ENCODE data around the gene PCSK6. TPM values are rescaled to one million over a fixed set of nuclear protein-coding genes. Genes with fewer than 3 reads are reported as not detected.

The PCSK6 gene
- total RNA-seq, 4 donors from 2014 or later, result 4.0 to 28.6 (median 17.5) TPM

- intact Hi-C loops (cut with DNase I), result no loop called here
- no peak overlapping the region for H3K4me3 ChIP-seq (replicated peaks in 1 of 3)
Observed at GRCh38 chr15:101496198-101496986, 6.9 kb upstream of the PCSK6 start.

GRCh38 chr15:101495334-101496197, 6.1 kb upstream of the PCSK6 start:
- Histone ChIP-seq H3K9me3 (no peaks in the 10 kb centered on the region), H3K4me3 (replicated peaks in 1 of 3) (no peak overlapping the region), H3K36me3 (no peaks in the 10 kb centered on the region), H3K27me3 (no peaks in the 10 kb centered on the region), H3K4me1 (no peaks in the 10 kb centered on the region), H3K27ac (no peak overlapping the region)
- WGBS, 2 donors, result 63 to 65% methylated on average over 22 of the region's 22 CpGs
- intact Hi-C loops (cut with DNase I), result no loop called here
- no peak for DNase-seq
- TF ChIP-seq CTCF (IDR thresholded peaks at IDR 0.05) (no peak), POLR2A (IDR thresholded peaks at IDR 0.05) (no peak)

More at GRCh38 chr15:101496198-101496986, 6.9 kb upstream of the PCSK6 start:
- Histone ChIP-seq H3K27me3 (no peaks in the 10 kb centered on the region), H3K36me3 (no peaks in the 10 kb centered on the region), H3K27ac (no peak overlapping the region), H3K9me3 (no peaks in the 10 kb centered on the region), H3K4me1 (no peaks in the 10 kb centered on the region)
- 23 to 32% methylated on average over 23 of the region's 23 CpGs for WGBS, 2 donors
- no peak for DNase-seq
- TF ChIP-seq CTCF (IDR thresholded peaks at IDR 0.05), result no peak
- no peak for TF ChIP-seq POLR2A (IDR thresholded peaks at IDR 0.05)

- Histone ChIP-seq H3K9me3 (no peaks in the 10 kb centered on the region), H3K4me1 (no peaks in the 10 kb centered on the region), H3K36me3 (no peaks in the 10 kb centered on the region), H3K27ac (no peak overlapping the region), H3K4me3 (replicated peaks in 1 of 3) (no peak overlapping the region), H3K27me3 (no peaks in the 10 kb centered on the region)
- intact Hi-C loops (cut with DNase I), result no loop called here
- WGBS, 2 donors, result 32 to 47% methylated on average over 10 of the region's 10 CpGs
- TF ChIP-seq POLR2A (IDR thresholded peaks at IDR 0.05) (no peak), CTCF (IDR thresholded peaks at IDR 0.05) (no peak)
- DNase-seq, result no peak
Observed at GRCh38 chr15:101494251-101494796, 4.8 kb upstream of the PCSK6 start.

GRCh38 chr15:101492766-101493692, 3.5 kb upstream of the PCSK6 start:
- no peak overlapping the region for H3K4me3 ChIP-seq (replicated peaks in 1 of 3)
- H3K36me3 ChIP-seq, result no peaks in the 10 kb centered on the region
- 88 to 90% methylated on average over 7 of the region's 7 CpGs for WGBS, 2 donors
- TF ChIP-seq POLR2A (IDR thresholded peaks at IDR 0.05) (no peak), CTCF (IDR thresholded peaks at IDR 0.05) (no peak)
- H3K27me3 ChIP-seq, result no peaks in the 10 kb centered on the region
- no peak overlapping the region for H3K27ac ChIP-seq
- peaks cover 0 to 4% of the 10 kb centered on the region in 2 donors for H3K4me1 ChIP-seq
- intact Hi-C loops (cut with DNase I), result no loop called here
- no peaks in the 10 kb centered on the region for H3K9me3 ChIP-seq
- DNase-seq, result no peak
